Progenitor cell of endocrine pancreas (in vitro differentiated cells): ENCODE results near the gene RASA3. TPM values are rescaled to one million over a fixed set of nuclear protein-coding genes. Genes with fewer than 3 reads are reported as not detected.
A peak's percentile ranks its signal among the peaks of the same experiment; 100 is the strongest.

Experiments
- DNase-seq: peaks from one replicate; pipeline ENCODE4 v3.0.0; 2021; ENCODE audit warnings: low spot score; ENCODE audit not compliant: unreplicated experiment
- H3K27ac Mint-ChIP-seq: 2 replicates; pipeline ENCODE4 v1.8.0; 2021; ENCODE audit warnings: mild to moderate bottlenecking, moderate library complexity, mixed read lengths
- H3K27me3 Mint-ChIP-seq: 2 replicates; pipeline ENCODE4 v1.8.0; 2021; ENCODE audit warnings: mixed read lengths
- H3K36me3 Mint-ChIP-seq: 2 replicates; pipeline ENCODE4 v1.8.0; 2022; ENCODE audit warnings: mixed read lengths; ENCODE audit not compliant: insufficient read depth
- H3K4me1 Mint-ChIP-seq: 2 replicates; pipeline ENCODE4 v1.8.0; 2021; ENCODE audit warnings: low read depth, mixed read lengths
- H3K4me3 Mint-ChIP-seq: 2 replicates; pipeline ENCODE4 v1.8.0; 2021; ENCODE audit warnings: low read depth, mild to moderate bottlenecking, moderate library complexity, mixed read lengths
- H3K9me3 Mint-ChIP-seq: 2 replicates; pipeline ENCODE4 v1.8.0; 2021; ENCODE audit warnings: low read depth, mixed read lengths
- CTCF ChIP-seq: fragments of 200-600 bp; sonication (generic); IDR thresholded peaks from one replicate; pipeline ENCODE4 v1.5.0; 2021; ENCODE audit warnings: antibody characterized with exemption, mild to moderate bottlenecking; ENCODE audit not compliant: unreplicated experiment
- total RNA-seq: library from RNA; stranded (reverse); gene quantifications from 2 replicates; pipeline ENCODE4 v1.2.1, GENCODE V29; 2021

Gene RASA3
- total RNA-seq, 1 donor from 2014 or later, result 6.3 TPM

- Mint-ChIP-seq H3K9me3 (peaks cover 3% of the 10 kb centered on the region), H3K27ac (no peak overlapping the region), H3K36me3 (peaks cover 8% of the 10 kb centered on the region), H3K4me3 (no peak overlapping the region), H3K4me1 (peaks cover 3% of the 10 kb centered on the region), H3K27me3 (no peaks in the 10 kb centered on the region)
- DNase-seq, result no peak
- no peak for TF ChIP-seq CTCF
Measured at GRCh38 chr13:114049026-114049425, 83.4 kb downstream of the RASA3 start.

GRCh38 chr13:114048443-114048842, 84.0 kb downstream of the RASA3 start:
- Mint-ChIP-seq H3K36me3 (peaks cover 9% of the 10 kb centered on the region), H3K4me1 (peaks cover 3% of the 10 kb centered on the region), H3K4me3 (no peak overlapping the region), H3K9me3 (peaks cover 3% of the 10 kb centered on the region), H3K27ac (no peak overlapping the region), H3K27me3 (no peaks in the 10 kb centered on the region)
- no peak for DNase-seq
- TF ChIP-seq CTCF, result no peak

- Mint-ChIP-seq H3K4me3 (no peak overlapping the region), H3K4me1 (peaks cover 3% of the 10 kb centered on the region), H3K9me3 (peaks cover 3% of the 10 kb centered on the region), H3K36me3 (peaks cover 12% of the 10 kb centered on the region), H3K27ac (peak overlapping the region; percentile 71), H3K27me3 (no peaks in the 10 kb centered on the region)
- no peak for DNase-seq
- no peak for TF ChIP-seq CTCF
Measured at GRCh38 chr13:114047358-114047881, 85.0 kb downstream of the RASA3 start.

GRCh38 chr13:114046431-114046975, 85.9 kb downstream of the RASA3 start:
- Mint-ChIP-seq H3K4me1 (peaks cover 3% of the 10 kb centered on the region), H3K36me3 (peaks cover 12% of the 10 kb centered on the region), H3K9me3 (peaks cover 3% of the 10 kb centered on the region), H3K27me3 (no peaks in the 10 kb centered on the region), H3K4me3 (no peak overlapping the region), H3K27ac (no peak overlapping the region)
- no peak for DNase-seq
- TF ChIP-seq CTCF, result no peak

GRCh38 chr13:114045113-114045735, 87.2 kb downstream of the RASA3 start:
- Mint-ChIP-seq H3K27ac (peak overlapping the region; percentile 85), H3K9me3 (peaks cover 3% of the 10 kb centered on the region), H3K27me3 (no peaks in the 10 kb centered on the region), H3K4me1 (peaks cover 3% of the 10 kb centered on the region), H3K36me3 (peaks cover 15% of the 10 kb centered on the region), H3K4me3 (no peak overlapping the region)
- no peak for TF ChIP-seq CTCF
- DNase-seq, result no peak
